Thymus (tissue), 11 donors: ENCODE data around the gene SLC25A25. TPM values are rescaled to one million over a fixed set of nuclear protein-coding genes. Genes with fewer than 3 reads are reported as not detected.

Experiments used
- DNase-seq, 9 donors: peaks; one replicate each; pipeline ENCODE4 v3.0.0-alpha.2; 2013; ENCODE audit warnings: low spot score in 9 of 9, low read depth in 6 of 9, missing footprints in 1 of 9
- H3K27ac ChIP-seq, 2 donors: one replicate each; pipeline ENCODE4 v1.5.1; 2013; ENCODE audit warnings: control low read depth in 1 of 2, low read depth in 1 of 2, low read length in 1 of 2, mild to moderate bottlenecking in 1 of 2, moderate library complexity in 1 of 2
- H3K27me3 ChIP-seq, 2 donors: one replicate each; pipeline ENCODE4 v1.5.1; 2013; ENCODE audit warnings: low read length in 1 of 2; ENCODE audit not compliant: control insufficient read depth in 2 of 2, insufficient read depth in 1 of 2
- H3K36me3 ChIP-seq, 2 donors: one replicate each; pipeline ENCODE4 v1.5.1; 2013; ENCODE audit warnings: low read length in 1 of 2, mild to moderate bottlenecking in 1 of 2, moderate library complexity in 1 of 2; ENCODE audit not compliant: control insufficient read depth in 2 of 2, insufficient read depth in 2 of 2
- H3K4me1 ChIP-seq, 2 donors: one replicate each; pipeline ENCODE4 v1.5.1; 2013; ENCODE audit warnings: low read length in 2 of 2; ENCODE audit not compliant: control insufficient read depth in 2 of 2, insufficient read depth in 2 of 2
- H3K4me3 ChIP-seq, 2 donors: one replicate each; pipeline ENCODE4 v1.5.1; 2013; ENCODE audit warnings: low read length in 2 of 2, control low read depth in 1 of 2, mild to moderate bottlenecking in 1 of 2
- H3K9me3 ChIP-seq, 2 donors: one replicate each; pipeline ENCODE4 v1.5.1; 2013; ENCODE audit warnings: low read length in 1 of 2, mild to moderate bottlenecking in 1 of 2; ENCODE audit not compliant: control insufficient read depth in 2 of 2, insufficient read depth in 1 of 2
- WGBS: extraction: QIAGEN DNeasy Blood & Tissue Kit; methylation state at CpG from one replicate; pipeline ENCODE4 v1.1.7; 2013; 5-methylcytosine and 5-hydroxymethylcytosine counted together
- polyA plus RNA-seq: library from polyadenylated mRNA; stranded (reverse); fragments of 200-250 nt; gene quantifications from one replicate; pipeline ENCODE4 v1.2.3, GENCODE V29; 2013
- total RNA-seq: library from RNA; stranded (reverse); fragments of 120-200 nt; gene quantifications from one replicate; pipeline ENCODE4 v1.2.4, GENCODE V29; 2013
- donor health status: healthy.

The SLC25A25 gene
- total and polyA plus RNA-seq, 2 donors, result 12.3 to 13.4 TPM

DNA sequence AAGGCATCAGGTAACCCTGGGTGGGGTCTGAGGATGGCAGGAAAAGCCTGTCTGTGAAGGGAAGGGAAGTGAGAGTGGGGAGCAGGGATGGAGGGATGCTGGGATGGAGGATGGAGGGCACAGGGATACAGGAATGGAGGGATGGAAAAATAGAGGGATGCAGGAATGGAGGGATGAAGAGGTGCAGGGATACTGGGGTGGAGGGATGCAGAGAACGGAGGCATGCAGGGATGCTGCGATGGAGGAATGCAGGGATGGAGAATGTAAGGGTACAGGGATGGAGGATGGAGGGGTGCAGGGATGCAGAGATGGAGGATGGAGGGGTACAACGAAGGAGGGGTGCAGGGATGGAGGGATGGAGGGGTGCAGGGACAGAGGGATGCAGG, 50.4 kb downstream of the SLC25A25 start:
- Histone ChIP-seq H3K4me3 (no peak overlapping the region), H3K27me3 (no peaks in the 10 kb centered on the region), H3K36me3 (peaks cover 54 to 55% of the 10 kb centered on the region in 2 donors), H3K9me3 (peaks cover 0 to 11% of the 10 kb centered on the region in 2 donors), H3K4me1 (peaks cover 0 to 16% of the 10 kb centered on the region in 2 donors), H3K27ac (no peak overlapping the region)
- DNase-seq, result no peak
- 74% methylated on average over 3 of the region's 3 CpGs for WGBS

DNA sequence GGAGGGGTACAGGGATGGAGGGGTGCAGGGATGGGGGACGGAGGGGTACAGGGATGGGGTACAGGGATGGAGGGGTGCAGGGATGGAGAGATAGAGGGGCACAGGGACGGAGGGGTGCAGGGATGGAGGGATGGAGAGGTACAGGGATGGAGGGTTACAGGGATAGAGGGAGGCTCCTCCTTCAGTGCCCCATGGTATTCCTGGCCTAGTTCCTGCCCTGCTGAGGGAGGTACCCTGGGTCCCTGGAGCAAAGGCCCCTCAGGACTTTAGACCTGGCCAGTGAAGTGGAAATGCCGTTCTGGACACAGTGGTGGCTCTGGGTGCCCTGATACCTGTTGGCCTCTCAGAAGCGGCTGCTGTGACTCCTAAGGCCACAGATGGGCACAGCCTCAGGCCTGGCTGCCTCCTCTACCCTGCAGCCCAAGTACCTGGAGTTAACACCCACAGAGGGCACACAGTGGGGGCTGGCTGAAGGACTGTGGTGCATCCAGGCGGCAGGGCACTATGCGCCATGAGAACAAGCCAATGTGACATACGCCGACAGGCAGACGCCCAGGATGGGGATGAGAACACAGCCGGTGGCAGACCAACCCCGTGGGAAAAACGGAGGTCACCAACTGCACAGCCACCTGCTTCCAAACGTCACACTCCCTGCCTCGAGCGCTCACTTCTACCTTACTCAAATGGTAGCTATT, 51.1 kb downstream of the SLC25A25 start:
- Histone ChIP-seq H3K4me1 (peaks cover 0 to 16% of the 10 kb centered on the region in 2 donors), H3K27ac (no peak overlapping the region), H3K27me3 (no peaks in the 10 kb centered on the region), H3K36me3 (peaks cover 52 to 55% of the 10 kb centered on the region in 2 donors), H3K4me3 (no peak overlapping the region), H3K9me3 (peaks cover 0 to 4% of the 10 kb centered on the region in 2 donors)
- DNase-seq, result no peak
- WGBS, result 93% methylated on average over 15 of the region's 15 CpGs

DNA sequence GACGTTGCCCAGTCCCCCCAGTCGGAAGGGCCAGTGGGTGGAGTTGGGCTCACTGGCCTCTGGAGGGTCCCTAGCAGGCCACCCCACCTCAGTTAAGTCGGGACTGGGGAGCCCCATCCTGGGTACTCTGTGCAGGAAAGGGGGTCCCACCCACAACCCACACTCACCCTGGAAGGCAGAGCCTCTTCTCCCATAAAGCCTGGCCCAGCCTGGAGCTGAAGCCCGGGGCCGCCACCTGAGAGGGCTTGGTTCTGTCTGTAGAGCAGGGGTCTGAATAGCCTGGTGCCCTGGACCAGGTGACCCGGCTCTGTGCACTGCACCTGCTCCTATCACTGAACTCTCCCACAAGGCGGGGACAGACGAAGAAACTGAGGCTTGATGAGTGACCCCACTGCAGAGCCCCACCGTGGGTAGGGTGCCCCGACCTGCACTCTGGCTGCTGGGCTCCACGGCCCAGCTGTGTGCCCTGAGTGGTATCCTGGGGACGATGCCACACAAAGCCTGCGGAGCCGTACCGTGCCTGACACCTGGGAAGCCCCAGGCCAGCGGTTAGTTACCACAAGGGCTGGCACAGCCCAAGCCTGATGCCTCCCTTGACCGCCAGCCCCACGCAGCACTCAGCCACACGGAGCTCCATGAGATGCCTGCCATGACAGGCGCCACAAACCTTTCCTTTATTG, 52.2 kb downstream of the SLC25A25 start:
- Histone ChIP-seq H3K4me3 (no peak overlapping the region), H3K27me3 (no peaks in the 10 kb centered on the region), H3K9me3 (peaks cover 0 to 4% of the 10 kb centered on the region in 2 donors), H3K4me1 (peaks cover 0 to 18% of the 10 kb centered on the region in 2 donors), H3K27ac (no peak overlapping the region), H3K36me3 (peaks cover 51 to 56% of the 10 kb centered on the region in 2 donors)
- WGBS, result 97% methylated on average over 20 of the region's 20 CpGs
- DNase-seq, result no peak

DNA sequence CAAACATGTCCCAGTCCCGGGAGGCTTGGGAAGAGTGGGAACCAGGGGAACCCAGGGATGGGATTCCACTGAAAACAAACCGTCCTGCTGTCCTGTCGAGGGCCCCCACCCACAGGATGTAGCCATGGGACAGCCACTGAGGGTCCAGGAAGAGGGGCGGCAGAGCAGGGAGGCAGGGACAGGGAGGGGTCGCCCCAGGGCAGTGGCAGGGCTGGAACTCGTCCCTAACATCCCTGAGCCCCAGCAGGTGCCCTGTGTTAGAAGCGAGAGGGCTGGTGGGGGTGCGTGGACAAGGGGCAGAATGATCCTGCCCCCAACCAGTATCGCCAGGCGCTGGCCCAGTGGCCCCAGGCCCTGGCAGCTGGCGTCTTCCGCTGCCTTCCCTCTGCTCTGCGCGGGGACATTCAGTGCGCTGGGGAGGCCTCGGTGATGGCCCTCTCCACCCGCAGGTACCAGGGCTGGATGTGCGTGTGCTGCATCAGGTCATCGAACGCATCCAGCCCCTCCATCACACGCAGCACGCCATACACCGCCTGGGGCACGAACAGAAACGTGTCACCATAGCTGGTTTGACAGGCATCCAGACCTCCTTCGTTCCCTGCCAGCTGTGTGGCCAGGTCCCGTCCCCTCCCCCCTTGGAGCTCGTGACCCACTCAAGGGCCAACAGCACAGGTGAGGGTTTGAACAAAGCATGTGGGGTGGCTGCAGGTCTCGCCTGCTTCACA, 52.9 kb downstream of the SLC25A25 start:
- H3K4me3 ChIP-seq, result no peak overlapping the region
- peaks cover 3 to 22% of the 10 kb centered on the region in 2 donors for H3K4me1 ChIP-seq
- H3K36me3 ChIP-seq, result peaks cover 54 to 56% of the 10 kb centered on the region in 2 donors
- 93% methylated on average over 29 of the region's 29 CpGs for WGBS
- no peak for DNase-seq
- H3K27ac ChIP-seq, result no peak overlapping the region
- H3K9me3 ChIP-seq, result peaks cover 0 to 4% of the 10 kb centered on the region in 2 donors
- no peaks in the 10 kb centered on the region for H3K27me3 ChIP-seq

DNA sequence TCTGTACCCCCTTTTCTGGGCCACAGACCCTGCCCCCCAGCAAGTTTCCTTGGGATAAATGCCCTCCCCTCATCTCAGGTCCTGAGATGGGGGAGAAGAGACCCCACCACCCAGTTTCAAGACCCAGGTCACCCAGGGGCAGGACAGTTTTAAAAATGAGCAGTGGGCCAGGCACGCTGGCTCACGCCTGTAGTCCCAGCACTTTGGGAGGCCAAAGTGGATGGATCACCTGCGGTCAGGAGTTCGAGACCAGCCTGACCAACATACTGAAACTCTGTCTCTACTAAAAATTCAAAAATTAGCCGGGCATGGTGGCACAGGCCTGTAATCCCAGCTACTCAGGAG, 53.4 kb downstream of the SLC25A25 start:
- peaks cover 53 to 58% of the 10 kb centered on the region in 2 donors for H3K36me3 ChIP-seq
- H3K27me3 ChIP-seq, result no peaks in the 10 kb centered on the region
- peaks cover 8 to 27% of the 10 kb centered on the region in 2 donors for H3K4me1 ChIP-seq
- no peak for DNase-seq
- H3K27ac ChIP-seq, result no peak overlapping the region
- H3K9me3 ChIP-seq, result peaks cover 0 to 4% of the 10 kb centered on the region in 2 donors
- no peak overlapping the region for H3K4me3 ChIP-seq
- over 99% methylated on average over 5 of the region's 5 CpGs for WGBS

DNA sequence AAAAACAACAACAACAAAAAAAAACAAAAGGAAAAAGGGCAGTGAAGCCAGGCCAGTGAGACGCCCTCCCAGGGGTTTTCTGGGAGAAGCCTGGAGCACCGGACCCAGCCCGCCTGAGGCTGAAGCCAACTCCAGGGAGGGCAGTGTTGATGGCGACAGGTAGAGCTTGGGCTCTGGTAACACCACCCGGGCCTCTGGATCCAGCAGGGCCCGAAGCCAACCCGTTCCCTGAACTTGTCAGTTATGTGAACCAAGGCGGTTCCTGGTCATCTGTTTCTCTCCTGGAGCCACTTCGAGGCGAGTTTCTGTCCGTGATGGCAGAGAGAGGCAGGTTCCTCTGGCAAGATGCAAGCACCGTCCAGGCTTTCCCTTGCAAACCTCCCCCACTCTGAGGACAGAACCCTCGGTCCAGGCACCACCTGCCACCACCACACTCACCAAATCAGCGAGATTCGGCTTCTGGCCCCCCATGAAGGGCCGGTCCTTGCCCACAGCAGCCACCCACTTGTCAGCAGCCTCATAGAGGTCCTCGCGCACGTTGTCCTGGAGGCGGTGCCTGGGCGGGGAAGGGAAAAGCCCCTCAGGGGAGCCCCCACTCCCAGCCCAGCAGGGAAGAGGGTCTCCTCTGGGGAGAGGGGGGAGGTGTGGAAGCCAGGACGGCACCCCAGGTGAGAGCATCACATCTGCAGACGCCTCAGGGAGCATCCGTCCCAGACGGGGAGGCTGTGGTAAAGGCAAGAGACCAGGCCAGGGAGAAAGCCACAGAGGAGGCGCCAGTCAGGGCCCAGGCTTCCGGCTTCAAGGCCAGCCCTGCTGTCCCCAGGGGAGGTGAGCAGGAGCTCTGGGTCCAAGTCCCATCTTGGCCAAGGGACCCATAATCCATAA, 54.1 kb downstream of the SLC25A25 start:
- 97% methylated on average over 27 of the region's 27 CpGs for WGBS
- Histone ChIP-seq H3K27ac (no peak overlapping the region), H3K9me3 (peaks cover 0 to 4% of the 10 kb centered on the region in 2 donors), H3K4me1 (peaks cover 11 to 34% of the 10 kb centered on the region in 2 donors), H3K36me3 (peaks cover 51 to 58% of the 10 kb centered on the region in 2 donors), H3K4me3 (no peak overlapping the region), H3K27me3 (no peaks in the 10 kb centered on the region)
- no peak for DNase-seq

- Histone ChIP-seq H3K4me1 (peaks cover 11 to 29% of the 10 kb centered on the region in 2 donors), H3K36me3 (peaks cover 51 to 58% of the 10 kb centered on the region in 2 donors), H3K27ac (no peak overlapping the region), H3K9me3 (peaks cover 0 to under 1% of the 10 kb centered on the region in 2 donors), H3K4me3 (no peak overlapping the region), H3K27me3 (no peaks in the 10 kb centered on the region)
- WGBS, result 99% methylated on average over 24 of the region's 24 CpGs
- no peak for DNase-seq
Measured at GRCh38 chr9:128122809-128123175, 54.8 kb downstream of the SLC25A25 start.

DNA sequence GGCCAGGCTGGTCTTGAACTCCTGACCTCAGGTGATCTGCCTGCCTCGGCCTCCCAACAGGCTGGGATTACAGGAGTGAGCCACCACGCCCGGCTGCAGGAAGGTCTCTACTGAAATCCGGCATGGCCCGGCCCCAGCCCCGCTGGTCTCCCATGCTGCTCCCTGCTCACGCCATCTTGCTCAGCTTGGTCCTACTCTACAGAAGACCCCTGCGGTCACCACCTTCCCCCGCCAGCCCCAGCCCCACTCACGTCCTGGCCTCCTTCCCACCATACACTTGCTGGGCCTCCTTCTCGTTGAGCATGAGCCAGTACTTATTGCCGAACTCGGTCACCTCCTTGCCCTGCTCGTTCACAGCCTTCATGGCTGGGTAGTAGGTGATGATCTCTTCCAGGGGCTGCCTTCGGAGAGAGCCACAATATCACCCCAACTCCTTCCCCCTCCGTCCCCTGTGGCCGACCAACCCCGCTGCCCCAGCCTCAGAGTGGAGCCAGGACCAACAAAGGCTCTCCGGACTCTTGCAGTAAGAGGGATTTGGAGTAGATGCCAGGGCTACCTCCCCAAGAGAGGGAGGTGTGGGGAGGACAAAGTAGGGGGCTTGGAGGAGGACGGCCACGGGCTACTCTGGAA, 55.5 kb downstream of the SLC25A25 start:
- Histone ChIP-seq H3K27ac (no peak overlapping the region), H3K4me1 (peaks cover 11 to 24% of the 10 kb centered on the region in 2 donors), H3K9me3 (peaks cover 0 to 7% of the 10 kb centered on the region in 2 donors), H3K36me3 (peaks cover 51 to 58% of the 10 kb centered on the region in 2 donors), H3K4me3 (no peak overlapping the region), H3K27me3 (no peaks in the 10 kb centered on the region)
- DNase-seq, result no peak
- 97% methylated on average over 21 of the region's 21 CpGs for WGBS
